Endothelial cell of umbilical vein (primary cell): ENCODE results near the gene ITGB2. TPM values are rescaled to one million over a fixed set of nuclear protein-coding genes. Genes with fewer than 3 reads are reported as not detected.

ENCODE experiments used
- BruUV-seq: library from RNA; stranded (reverse); fragments of 400-500 nt; replicated peaks from 2 replicates; lab custom pipeline; 2021; lab: Mats Ljungman, UMichigan
- CTCF ChIA-PET: fragments of 300-600, 350-600 bp; sonication (Branson Sonifier 250); formaldehyde crosslinking; loops from one replicate; lab custom pipeline; 2021; ENCODE audit warnings: antibody characterized with exemption, inconsistent platforms; lab: Charles Lee
- POLR2A ChIA-PET: fragments of 300-600, 350-600 bp; sonication (Branson Sonifier 250); formaldehyde crosslinking; loops from one replicate; lab custom pipeline; 2021; ENCODE audit warnings: antibody characterized with exemption, inconsistent platforms; lab: Charles Lee
- DNase-seq: peaks from one replicate; pipeline ENCODE4 v3.0.0-alpha.2; 2011; ENCODE audit warnings: low read depth, low spot score
- FAIRE-seq: peaks from 2 replicates; lab custom pipeline; 2011; peaks lifted over from hg19 to GRCh38; lab: Jason Lieb, UNC
- H2AFZ ChIP-seq: 2 replicates; pipeline ENCODE4 v1.6.0; 2012; ENCODE audit warnings: low read depth, low read length, control low read depth, inconsistent platforms
- H3K27ac ChIP-seq: 2 replicates; pipeline ENCODE4 v1.5.1; 2011; ENCODE audit warnings: low read depth, mild to moderate bottlenecking, control low read depth, low read length, moderate library complexity; ENCODE audit not compliant: insufficient read depth
- H3K27me3 ChIP-seq, 2 experiments: 2 replicates each; pipeline versions ENCODE4 v1.6.0 to v1.6.1; 2011; ENCODE audit warnings: low read length in 2 of 2, mixed read lengths in 1 of 2; ENCODE audit not compliant: control insufficient read depth in 2 of 2, insufficient read depth in 2 of 2
- H3K36me3 ChIP-seq, 2 experiments: 2 replicates in 1 of 2; 3 replicates in 1 of 2; pipeline ENCODE4 v1.5.1; 2011; ENCODE audit warnings: low read length in 2 of 2, mild to moderate bottlenecking in 1 of 2, moderate library complexity in 1 of 2; ENCODE audit not compliant: control insufficient read depth in 2 of 2, insufficient read depth in 2 of 2; ENCODE audit errors: extremely low read depth in 1 of 2
- H3K4me1 ChIP-seq: 3 replicates; pipeline ENCODE4 v1.5.1; 2011; ENCODE audit warnings: mild to moderate bottlenecking, low read length; ENCODE audit not compliant: control insufficient read depth, insufficient read depth; ENCODE audit errors: extremely low read depth
- H3K4me2 ChIP-seq: 2 replicates; pipeline ENCODE4 v1.6.1; 2011; ENCODE audit warnings: low read length, control low read depth, mixed read lengths; ENCODE audit not compliant: insufficient read depth
- H3K4me3 ChIP-seq, 3 experiments: fragments of 200-600 bp in 1 of 3; sonication (generic), shearing (Covaris generic) in 1 of 3; replicated peaks in 1 of 3; 2 replicates each; pipeline ENCODE4 v1.5.1; 2011 to 2016; ENCODE audit warnings: control low read depth in 3 of 3, low read length in 3 of 3, mild to moderate bottlenecking in 2 of 3, inconsistent platforms in 1 of 3, low read depth in 1 of 3, moderate library complexity in 1 of 3; ENCODE audit not compliant: insufficient read depth in 1 of 3
- H3K79me2 ChIP-seq: 2 replicates; pipeline ENCODE4 v1.6.0; 2012; ENCODE audit warnings: low read length, inconsistent platforms; ENCODE audit not compliant: control insufficient read depth, insufficient read depth
- H3K9ac ChIP-seq: replicated peaks from 2 replicates; pipeline ENCODE3; 2011; ENCODE audit warnings: low read length, control low read depth; ENCODE audit not compliant: insufficient read depth; ENCODE audit errors: extremely low read depth
- H3K9me1 ChIP-seq: replicated peaks from 3 replicates; pipeline ENCODE4 v1.6.0; 2011; ENCODE audit warnings: mild to moderate bottlenecking, low read length; ENCODE audit not compliant: control insufficient read depth, insufficient read depth; ENCODE audit errors: extremely low read depth
- H3K9me3 ChIP-seq: replicated peaks from 2 replicates; pipeline ENCODE4 v1.5.1; 2012; ENCODE audit warnings: low read length, inconsistent platforms; ENCODE audit not compliant: control insufficient read depth, insufficient read depth
- H4K20me1 ChIP-seq: replicated peaks from 2 replicates; pipeline ENCODE3; 2011; ENCODE audit warnings: mild to moderate bottlenecking, low read length; ENCODE audit not compliant: control insufficient read depth, insufficient read depth; ENCODE audit errors: extremely low read depth
- EZH2 ChIP-seq: IDR thresholded peaks from 2 replicates; pipeline ENCODE4 v1.6.1; 2012; ENCODE audit warnings: borderline replicate concordance, low read depth, mild to moderate bottlenecking, moderate library complexity, low read length, inconsistent platforms; ENCODE audit not compliant: severe bottlenecking
- FOS ChIP-seq: IDR thresholded peaks from 2 replicates; pipeline ENCODE4 v1.6.1; 2011; ENCODE audit warnings: mild to moderate bottlenecking, low read length, moderate library complexity, borderline replicate concordance; ENCODE audit not compliant: insufficient read depth
- GATA2 ChIP-seq: IDR thresholded peaks from 2 replicates; pipeline ENCODE4 v1.7.0; 2011; ENCODE audit warnings: low read depth, mild to moderate bottlenecking, moderate library complexity, mixed read lengths, low read length; ENCODE audit not compliant: insufficient read length, insufficient read depth
- JUN ChIP-seq: IDR thresholded peaks from 2 replicates; pipeline ENCODE4 v1.6.1; 2011; ENCODE audit warnings: borderline replicate concordance, low read depth; ENCODE audit not compliant: insufficient read length, insufficient read depth
- MYC ChIP-seq: IDR thresholded peaks from one replicate; pipeline ENCODE4 v1.6.1; 2011; ENCODE audit warnings: mild to moderate bottlenecking, low read depth, low read length
- POLR2A ChIP-seq: IDR thresholded peaks from 2 replicates; pipeline ENCODE4 v1.6.1; 2012; ENCODE audit warnings: low read depth, mild to moderate bottlenecking, control low read depth, low read length
- POLR2AphosphoS5 ChIP-seq: IDR thresholded peaks from 2 replicates; pipeline ENCODE4 v1.6.1; 2012; ENCODE audit warnings: low read depth, mild to moderate bottlenecking, control low read depth, low read length, moderate library complexity; ENCODE audit not compliant: insufficient read depth
- dilution Hi-C: fragments of 300-500 bp; cut with MboI; formaldehyde crosslinking; loops from one replicate; pipeline ENCODE4 v1.15.0; 2019; ENCODE audit warnings: low sequenced_read_pairs; ENCODE audit not compliant: extremely low pct_ligation_motif_present
- intact Hi-C: fragments of 100-400 bp; cut with micrococcal nuclease; formaldehyde crosslinking; loops from one replicate; pipeline ENCODE4 v1.10.0; 2022
- polyA plus RNA-seq, 4 experiments: library from polyadenylated mRNA; depleted of rRNA in 3 of 4; stranded (reverse) in 3 of 4; unstranded in 1 of 4; fragments of >200 nt; gene quantifications; 2 replicates each; pipeline versions ENCODE4 v1.2.1 to v1.2.3, GENCODE V29; 2011 to 2012; ENCODE audit warnings: missing spikeins in 1 of 4
- total RNA-seq: library from RNA; stranded (reverse); gene quantifications from 2 replicates; pipeline ENCODE4 v1.2.3, GENCODE V29; 2021
- TF ChIP-seq, protein P1 (sequence below): IDR thresholded peaks from 2 replicates; pipeline ENCODE4 v1.6.1; 2011; ENCODE audit not compliant: insufficient read depth, insufficient read length
- TF ChIP-seq, protein P2 (sequence below), 2 donors: IDR thresholded peaks; 1 replicate in 1 of 2; 2 replicates in 1 of 2; pipeline ENCODE4 v1.5.1; 2011; ENCODE audit warnings: low read length in 2 of 2, mild to moderate bottlenecking in 2 of 2, moderate library complexity in 2 of 2, control low read depth in 1 of 2, inconsistent platforms in 1 of 2, low read depth in 1 of 2; ENCODE audit not compliant: insufficient read depth in 1 of 2; ENCODE audit errors: extremely low read depth in 1 of 2

ITGB2 gene
- total and polyA plus RNA-seq, 2 donors (not counting 3 experiments of a cell fraction or from before 2014, with no cell fraction given), result 0.39 to 0.91 TPM

DNA sequence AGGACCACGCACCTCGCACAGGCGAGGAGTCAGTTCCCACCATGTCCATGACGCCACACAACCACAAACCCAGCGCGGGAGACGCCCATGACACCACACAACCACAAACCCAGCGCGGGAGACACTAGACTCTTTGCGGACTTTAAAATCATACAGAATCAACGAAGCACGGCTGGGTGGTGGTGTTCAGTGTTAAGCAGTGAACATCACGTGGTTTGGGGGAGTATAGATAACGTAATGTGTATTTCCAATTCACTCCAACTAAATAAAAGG, 66.4 kb downstream of the ITGB2 start:
- BruUV-seq, result no TSS peak
- no peaks in the 10 kb centered on the region for H3K9me3 ChIP-seq
- CTCF ChIA-PET, result no interaction called here
- H3K27me3 ChIP-seq, result no peaks in the 10 kb centered on the region
- H3K9me1 ChIP-seq, result no peaks in the 10 kb centered on the region
- H3K36me3 ChIP-seq, result peaks cover 47 to 67% of the 10 kb centered on the region in 2 experiments
- H3K4me1 ChIP-seq, result no peaks in the 10 kb centered on the region
- no peak overlapping the region for H3K9ac ChIP-seq
- no peak overlapping the region for H3K4me2 ChIP-seq
- POLR2A ChIA-PET, result no interaction called here
- H3K4me3 ChIP-seq, result no peak overlapping the region
- TF ChIP-seq EZH2 (no peak), FOS (no peak), JUN (no peak), GATA2 (no peak), POLR2A (no peak), MYC (no peak), POLR2AphosphoS5 (no peak)
- TF ChIP-seq, protein P1, sequence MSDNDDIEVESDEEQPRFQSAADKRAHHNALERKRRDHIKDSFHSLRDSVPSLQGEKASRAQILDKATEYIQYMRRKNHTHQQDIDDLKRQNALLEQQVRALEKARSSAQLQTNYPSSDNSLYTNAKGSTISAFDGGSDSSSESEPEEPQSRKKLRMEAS, result no peak
- TF ChIP-seq, protein P2, sequence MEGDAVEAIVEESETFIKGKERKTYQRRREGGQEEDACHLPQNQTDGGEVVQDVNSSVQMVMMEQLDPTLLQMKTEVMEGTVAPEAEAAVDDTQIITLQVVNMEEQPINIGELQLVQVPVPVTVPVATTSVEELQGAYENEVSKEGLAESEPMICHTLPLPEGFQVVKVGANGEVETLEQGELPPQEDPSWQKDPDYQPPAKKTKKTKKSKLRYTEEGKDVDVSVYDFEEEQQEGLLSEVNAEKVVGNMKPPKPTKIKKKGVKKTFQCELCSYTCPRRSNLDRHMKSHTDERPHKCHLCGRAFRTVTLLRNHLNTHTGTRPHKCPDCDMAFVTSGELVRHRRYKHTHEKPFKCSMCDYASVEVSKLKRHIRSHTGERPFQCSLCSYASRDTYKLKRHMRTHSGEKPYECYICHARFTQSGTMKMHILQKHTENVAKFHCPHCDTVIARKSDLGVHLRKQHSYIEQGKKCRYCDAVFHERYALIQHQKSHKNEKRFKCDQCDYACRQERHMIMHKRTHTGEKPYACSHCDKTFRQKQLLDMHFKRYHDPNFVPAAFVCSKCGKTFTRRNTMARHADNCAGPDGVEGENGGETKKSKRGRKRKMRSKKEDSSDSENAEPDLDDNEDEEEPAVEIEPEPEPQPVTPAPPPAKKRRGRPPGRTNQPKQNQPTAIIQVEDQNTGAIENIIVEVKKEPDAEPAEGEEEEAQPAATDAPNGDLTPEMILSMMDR (IDR thresholded peaks at IDR 0.05; ENCODE audit: extremely low read depth in 1 of 2, insufficient read depth in 1 of 2, low read depth in 1 of 2, low read length in 2 of 2), result no peak
- intact Hi-C loops, result no loop called here
- DNase-seq, result no peak
- H4K20me1 ChIP-seq, result peaks cover 7% of the 10 kb centered on the region
- no peak for FAIRE-seq
- no peak overlapping the region for H2AFZ ChIP-seq
- H3K79me2 ChIP-seq, result peaks cover 69% of the 10 kb centered on the region
- H3K27ac ChIP-seq, result no peak overlapping the region
- dilution Hi-C loops, result no loop called here
